Memory B cell (primary cell): ENCODE results near the gene RAPGEF2.

Experiments used
- ATAC-seq: fragments of 150-1000 bp; cut with Tn5 transposase; 2 replicates; pipeline ENCODE4 v1.10.0; 2021; ENCODE audit warnings: low read depth, mild to moderate bottlenecking, moderate library complexity
- DNase-seq, 2 donors: peaks; one replicate each; pipeline ENCODE4 v3.0.0; 2022; ENCODE audit warnings: low spot score in 2 of 2
- H3K27ac Mint-ChIP-seq: one replicate; pipeline ENCODE4 v1.8.0; 2022; ENCODE audit warnings: mild to moderate bottlenecking, moderate library complexity, mixed read lengths
- H3K27me3 Mint-ChIP-seq: one replicate; pipeline ENCODE4 v1.8.0; 2022; ENCODE audit warnings: mixed read lengths
- H3K36me3 Mint-ChIP-seq: one replicate; pipeline ENCODE4 v1.8.0; 2022; ENCODE audit warnings: mild to moderate bottlenecking, mixed read lengths
- H3K4me1 Mint-ChIP-seq: one replicate; pipeline ENCODE4 v1.8.0; 2022; ENCODE audit warnings: mixed read lengths
- H3K4me3 Mint-ChIP-seq: one replicate; pipeline ENCODE4 v1.8.0; 2022; ENCODE audit warnings: mild to moderate bottlenecking, moderate library complexity, mixed read lengths
- H3K9me3 Mint-ChIP-seq: one replicate; pipeline ENCODE4 v1.8.0; 2022; ENCODE audit warnings: mixed read lengths

The RAPGEF2 gene

DNA sequence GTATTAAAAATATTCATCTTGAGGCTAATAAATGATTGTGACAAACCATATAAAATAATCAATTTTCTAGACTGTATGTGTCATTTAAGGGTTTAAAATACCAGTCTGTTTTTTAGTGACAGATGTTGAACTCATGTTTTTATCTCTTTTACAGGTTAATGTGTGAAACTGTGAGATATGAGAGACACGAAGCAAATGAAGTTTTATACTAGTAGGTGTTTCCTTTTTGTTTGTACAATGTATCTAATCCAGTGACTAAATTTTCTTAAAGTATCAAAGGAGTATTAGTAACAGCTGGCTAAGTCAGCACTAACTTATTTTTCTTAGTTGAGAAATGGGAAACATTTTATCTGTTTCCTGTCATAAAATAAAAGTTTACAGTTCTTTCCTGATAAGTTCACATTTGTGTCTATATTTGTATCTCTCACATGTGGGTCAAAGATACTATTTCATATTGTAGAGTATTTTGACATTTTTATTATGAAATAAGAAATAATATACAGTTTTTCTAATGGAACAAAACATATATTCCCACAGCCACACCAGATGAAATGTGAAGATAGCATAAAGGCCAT is 90.3 kb downstream of the RAPGEF2 start:
- ATAC-seq = no peak
- no peak for DNase-seq
- H3K27me3 Mint-ChIP-seq = no peaks in the 10 kb centered on the region
- H3K4me1 Mint-ChIP-seq = peaks cover 5% of the 10 kb centered on the region
- H3K4me3 Mint-ChIP-seq = no peak overlapping the region
- peaks cover 11% of the 10 kb centered on the region for H3K36me3 Mint-ChIP-seq
- no peaks in the 10 kb centered on the region for H3K9me3 Mint-ChIP-seq
- no peak overlapping the region for H3K27ac Mint-ChIP-seq

- Mint-ChIP-seq H3K4me1 (peaks cover 9% of the 10 kb centered on the region), H3K36me3 (peaks cover 11% of the 10 kb centered on the region), H3K27ac (no peak overlapping the region), H3K4me3 (no peak overlapping the region), H3K27me3 (no peaks in the 10 kb centered on the region), H3K9me3 (no peaks in the 10 kb centered on the region)
- DNase-seq (no peak), ATAC-seq (no peak)
Measured at GRCh38 chr4:159195361-159195769, 92.5 kb downstream of the RAPGEF2 start.

DNA sequence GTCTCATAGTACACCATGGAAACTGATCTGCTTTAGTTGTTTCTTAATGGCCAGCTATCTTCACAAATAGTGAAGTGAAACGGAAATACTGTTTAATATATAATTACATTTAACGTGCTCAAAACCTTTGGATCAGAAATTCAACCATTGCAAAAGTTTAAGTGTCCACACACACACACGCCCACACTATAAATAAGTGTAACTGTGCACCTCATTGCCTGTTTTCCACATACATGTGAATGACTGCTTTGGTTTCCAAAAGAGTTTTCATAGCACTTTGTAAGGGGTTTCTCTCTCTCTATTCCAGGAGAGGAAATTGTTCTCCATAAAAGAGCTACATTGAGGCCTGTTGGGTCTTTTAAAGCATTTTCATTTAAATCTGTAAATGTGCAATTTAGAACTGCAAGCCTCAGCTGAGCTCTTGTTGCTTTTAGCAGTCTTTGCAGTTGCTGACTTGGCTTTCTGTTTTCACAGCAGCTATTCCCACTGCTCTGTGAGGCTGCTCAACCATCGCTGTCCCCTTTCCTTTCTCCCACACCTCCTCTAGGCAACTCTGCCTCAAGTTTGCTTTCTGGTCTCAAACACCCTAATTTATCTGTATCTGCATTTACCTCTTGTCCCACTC is 94.5 kb downstream of the RAPGEF2 start:
- Mint-ChIP-seq H3K36me3 (peaks cover 11% of the 10 kb centered on the region), H3K27ac (no peak overlapping the region), H3K9me3 (no peaks in the 10 kb centered on the region), H3K4me1 (peaks cover 9% of the 10 kb centered on the region), H3K27me3 (no peaks in the 10 kb centered on the region), H3K4me3 (no peak overlapping the region)
- ATAC-seq (no peak), DNase-seq (no peak)

GRCh38 chr4:159197885-159198269 is 95.0 kb downstream of the RAPGEF2 start:
- DNase-seq (no peak), ATAC-seq (no peak)
- Mint-ChIP-seq H3K36me3 (peaks cover 11% of the 10 kb centered on the region), H3K9me3 (no peaks in the 10 kb centered on the region), H3K4me3 (no peak overlapping the region), H3K27me3 (no peaks in the 10 kb centered on the region), H3K27ac (no peak overlapping the region), H3K4me1 (peaks cover 10% of the 10 kb centered on the region)

GRCh38 chr4:159199826-159200225 is 96.9 kb downstream of the RAPGEF2 start:
- ATAC-seq = no peak
- no peak for DNase-seq
- H3K36me3 Mint-ChIP-seq = peaks cover 5% of the 10 kb centered on the region
- H3K4me1 Mint-ChIP-seq = peaks cover 14% of the 10 kb centered on the region
- peaks cover 1% of the 10 kb centered on the region for H3K27me3 Mint-ChIP-seq
- no peak overlapping the region for H3K4me3 Mint-ChIP-seq
- no peak overlapping the region for H3K27ac Mint-ChIP-seq
- no peaks in the 10 kb centered on the region for H3K9me3 Mint-ChIP-seq

DNA sequence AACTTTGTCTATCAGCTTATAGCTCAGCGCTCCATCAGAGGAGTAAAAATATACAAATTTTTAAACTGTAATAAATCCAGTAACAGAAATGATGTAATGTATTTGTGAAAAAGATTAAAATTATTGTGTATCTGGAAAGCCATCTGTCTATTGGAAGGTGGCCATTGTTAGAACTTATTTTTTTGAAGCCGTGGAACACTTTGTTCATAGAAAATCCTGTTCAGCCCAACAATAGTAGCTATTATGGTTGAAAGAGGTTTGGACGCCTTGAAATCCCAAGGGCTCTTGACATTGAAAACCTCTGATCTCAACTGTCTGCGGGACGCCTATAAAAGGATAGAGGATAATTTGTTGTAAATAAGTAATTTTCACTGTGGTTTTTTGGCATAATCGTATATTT is 98.3 kb downstream of the RAPGEF2 start:
- DNase-seq = no peak
- peaks cover 1% of the 10 kb centered on the region for H3K27me3 Mint-ChIP-seq
- no peaks in the 10 kb centered on the region for H3K9me3 Mint-ChIP-seq
- no peak overlapping the region for H3K27ac Mint-ChIP-seq
- peaks cover 21% of the 10 kb centered on the region for H3K4me1 Mint-ChIP-seq
- H3K36me3 Mint-ChIP-seq = peaks cover 3% of the 10 kb centered on the region
- H3K4me3 Mint-ChIP-seq = no peak overlapping the region
- no peak for ATAC-seq

- H3K27ac Mint-ChIP-seq = no peak overlapping the region
Measured at GRCh38 chr4:159204566-159204965, 101.7 kb downstream of the RAPGEF2 start.

GRCh38 chr4:159205466-159205865 is 102.6 kb downstream of the RAPGEF2 start:
- peaks cover 1% of the 10 kb centered on the region for H3K27me3 Mint-ChIP-seq
- ATAC-seq = no peak
- peak overlapping the region; percentile 19 for H3K4me3 Mint-ChIP-seq
- H3K36me3 Mint-ChIP-seq = peaks cover 4% of the 10 kb centered on the region
- no peak for DNase-seq
- H3K27ac Mint-ChIP-seq = no peak overlapping the region
- H3K9me3 Mint-ChIP-seq = no peaks in the 10 kb centered on the region
- peaks cover 17% of the 10 kb centered on the region for H3K4me1 Mint-ChIP-seq

More at GRCh38 chr4:159204566-159204965, 101.7 kb downstream of the RAPGEF2 start:
- Mint-ChIP-seq H3K4me1 (peaks cover 17% of the 10 kb centered on the region), H3K4me3 (no peak overlapping the region), H3K27me3 (peaks cover 1% of the 10 kb centered on the region), H3K9me3 (no peaks in the 10 kb centered on the region), H3K36me3 (peaks cover 2% of the 10 kb centered on the region)
- no peak for ATAC-seq
- DNase-seq = no peak

GRCh38 chr4:159206427-159206871 is 103.6 kb downstream of the RAPGEF2 start:
- Mint-ChIP-seq H3K36me3 (peaks cover 8% of the 10 kb centered on the region), H3K9me3 (no peaks in the 10 kb centered on the region), H3K4me1 (peaks cover 17% of the 10 kb centered on the region), H3K27me3 (peaks cover 1% of the 10 kb centered on the region), H3K27ac (no peak overlapping the region), H3K4me3 (peak overlapping the region; percentile 61)
- ATAC-seq (peak; percentile 53), DNase-seq (no peak)

DNA sequence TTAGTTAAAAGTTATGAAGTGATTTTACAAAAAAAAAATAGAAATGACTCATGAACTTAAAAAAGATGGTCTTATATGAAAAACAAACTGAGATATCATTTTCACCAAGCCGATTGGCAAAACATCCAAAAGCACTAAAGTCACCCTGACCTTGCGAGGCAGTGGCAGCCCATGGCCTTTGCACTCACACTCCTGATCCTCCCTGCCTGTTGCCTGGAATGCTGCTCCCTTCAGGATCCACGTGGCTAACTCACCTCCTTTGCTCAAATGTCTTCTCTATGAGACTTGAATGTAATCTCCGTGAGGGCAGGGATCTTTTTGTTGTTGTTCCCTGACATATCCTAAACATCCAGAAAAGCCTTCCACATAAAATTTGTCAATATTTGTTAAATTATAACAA is 106.4 kb downstream of the RAPGEF2 start:
- H3K36me3 Mint-ChIP-seq = peaks cover 12% of the 10 kb centered on the region
- H3K9me3 Mint-ChIP-seq = no peaks in the 10 kb centered on the region
- no peak for ATAC-seq
- no peak for DNase-seq
- H3K27ac Mint-ChIP-seq = no peak overlapping the region
- no peak overlapping the region for H3K4me3 Mint-ChIP-seq
- peaks cover 13% of the 10 kb centered on the region for H3K4me1 Mint-ChIP-seq
- H3K27me3 Mint-ChIP-seq = no peaks in the 10 kb centered on the region

GRCh38 chr4:159210975-159211374 is 108.1 kb downstream of the RAPGEF2 start:
- H3K36me3 Mint-ChIP-seq = peaks cover 12% of the 10 kb centered on the region
- H3K9me3 Mint-ChIP-seq = no peaks in the 10 kb centered on the region
- peaks cover 7% of the 10 kb centered on the region for H3K4me1 Mint-ChIP-seq
- no peak overlapping the region for H3K4me3 Mint-ChIP-seq
- no peaks in the 10 kb centered on the region for H3K27me3 Mint-ChIP-seq
- ATAC-seq (no peak), DNase-seq (no peak)
- no peak overlapping the region for H3K27ac Mint-ChIP-seq

GRCh38 chr4:159212675-159213293 is 109.9 kb downstream of the RAPGEF2 start:
- no peak for ATAC-seq
- H3K4me1 Mint-ChIP-seq = peaks cover 2% of the 10 kb centered on the region
- no peaks in the 10 kb centered on the region for H3K9me3 Mint-ChIP-seq
- no peak for DNase-seq
- peaks cover 15% of the 10 kb centered on the region for H3K36me3 Mint-ChIP-seq
- H3K27me3 Mint-ChIP-seq = no peaks in the 10 kb centered on the region
- H3K4me3 Mint-ChIP-seq = no peak overlapping the region
- H3K27ac Mint-ChIP-seq = no peak overlapping the region

DNA sequence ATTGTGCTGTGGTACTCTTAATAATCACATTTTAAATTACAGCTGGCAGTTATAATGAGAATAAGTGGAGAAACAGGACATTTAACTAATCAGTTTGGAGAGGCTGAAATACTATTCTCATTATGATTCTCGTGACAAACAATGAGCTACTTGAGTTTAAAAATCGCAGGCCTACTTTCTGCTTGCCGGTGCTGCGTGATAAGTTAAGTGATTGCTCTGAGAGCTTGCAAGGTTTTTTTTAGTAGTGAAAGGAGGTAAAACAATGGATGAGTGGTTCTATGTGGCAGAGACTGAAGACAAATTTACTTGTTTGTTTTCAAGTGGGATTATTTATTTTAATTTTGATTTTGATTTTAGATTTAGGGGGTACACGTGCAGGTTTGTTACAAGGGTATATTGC is 114.0 kb downstream of the RAPGEF2 start:
- H3K4me1 Mint-ChIP-seq = peaks cover 7% of the 10 kb centered on the region
- peaks cover 7% of the 10 kb centered on the region for H3K36me3 Mint-ChIP-seq
- H3K9me3 Mint-ChIP-seq = no peaks in the 10 kb centered on the region
- ATAC-seq (no peak), DNase-seq (no peak)
- no peaks in the 10 kb centered on the region for H3K27me3 Mint-ChIP-seq
- H3K4me3 Mint-ChIP-seq = no peak overlapping the region
- no peak overlapping the region for H3K27ac Mint-ChIP-seq

GRCh38 chr4:159219862-159220261 is 117.0 kb downstream of the RAPGEF2 start:
- peaks cover 7% of the 10 kb centered on the region for H3K4me1 Mint-ChIP-seq
- no peak overlapping the region for H3K27ac Mint-ChIP-seq
- ATAC-seq (no peak), DNase-seq (no peak)
- H3K36me3 Mint-ChIP-seq = peaks cover 6% of the 10 kb centered on the region
- H3K27me3 Mint-ChIP-seq = no peaks in the 10 kb centered on the region
- H3K4me3 Mint-ChIP-seq = no peak overlapping the region
- no peaks in the 10 kb centered on the region for H3K9me3 Mint-ChIP-seq
